Activated CD4-positive, CD25-positive, alpha-beta regulatory T cell treated with anti-CD3 and anti-CD28 coated beads, Interleukin-2, amount 50 U/mL, for 72 hours (primary cell): ENCODE data around the gene RCBTB1.
A peak's percentile ranks its signal among the peaks of the same experiment; 100 is the strongest.
"Not testable (repeated sequence)": the region's sequence is repeated elsewhere in the genome, so short reads cannot be mapped to it uniquely, and the experiment has no call there.

Source experiments
- DNase-seq: peaks from one replicate; pipeline ENCODE4 v3.0.0; 2021

Gene RCBTB1

GRCh38 chr13:49585220-49586157, at the start of gene RCBTB1:
RCBTB1 (minus strand) TSS chr13:49585558; CDS start chr13:49567279, 18,279 bp downstream.
- peak; percentile 80 for DNase-seq

GRCh38 chr13:49633710-49634109, 48.4 kb upstream of the RCBTB1 start:
- no peak for DNase-seq

GRCh38 chr13:49632156-49632555, 46.8 kb upstream of the RCBTB1 start:
- DNase-seq = no peak

GRCh38 chr13:49630580-49630979, 45.2 kb upstream of the RCBTB1 start:
- no peak for DNase-seq

GRCh38 chr13:49629947-49630346, 44.6 kb upstream of the RCBTB1 start:
- no peak for DNase-seq

DNA sequence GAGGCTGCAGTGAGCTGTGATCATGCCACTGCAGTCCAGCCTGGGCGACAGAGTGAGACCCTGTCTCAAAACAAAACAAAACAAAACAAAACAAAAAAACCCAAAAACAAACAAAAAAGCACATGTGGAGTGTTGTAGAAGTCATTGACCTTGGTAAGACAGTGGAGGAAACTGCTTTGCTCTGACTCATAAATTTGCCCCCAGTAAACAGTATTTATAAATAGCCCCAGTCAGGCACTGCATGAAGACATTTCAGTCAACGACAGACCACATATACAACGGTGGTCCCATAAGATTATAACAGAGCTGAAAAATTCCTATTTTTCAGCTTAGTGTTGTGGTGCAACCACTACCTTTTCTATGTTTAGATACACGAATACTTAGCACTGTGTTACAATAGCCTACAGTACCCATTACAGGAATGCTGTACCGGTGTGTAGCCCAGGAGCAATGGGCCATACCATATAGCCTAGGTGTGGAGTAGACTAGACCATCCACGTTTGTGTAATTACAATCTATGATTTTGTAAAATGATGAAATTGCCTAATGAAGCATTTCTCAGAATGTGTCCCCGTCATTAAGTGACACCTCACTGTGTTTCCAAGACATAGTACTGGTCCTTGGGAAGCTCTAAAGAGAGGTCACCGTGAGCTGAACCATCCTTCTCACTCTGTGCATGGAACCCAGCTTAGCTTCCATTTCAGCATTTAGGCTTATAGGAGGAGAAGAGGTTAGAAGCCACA, 44.0 kb upstream of the RCBTB1 start:
- no peak for DNase-seq

DNA sequence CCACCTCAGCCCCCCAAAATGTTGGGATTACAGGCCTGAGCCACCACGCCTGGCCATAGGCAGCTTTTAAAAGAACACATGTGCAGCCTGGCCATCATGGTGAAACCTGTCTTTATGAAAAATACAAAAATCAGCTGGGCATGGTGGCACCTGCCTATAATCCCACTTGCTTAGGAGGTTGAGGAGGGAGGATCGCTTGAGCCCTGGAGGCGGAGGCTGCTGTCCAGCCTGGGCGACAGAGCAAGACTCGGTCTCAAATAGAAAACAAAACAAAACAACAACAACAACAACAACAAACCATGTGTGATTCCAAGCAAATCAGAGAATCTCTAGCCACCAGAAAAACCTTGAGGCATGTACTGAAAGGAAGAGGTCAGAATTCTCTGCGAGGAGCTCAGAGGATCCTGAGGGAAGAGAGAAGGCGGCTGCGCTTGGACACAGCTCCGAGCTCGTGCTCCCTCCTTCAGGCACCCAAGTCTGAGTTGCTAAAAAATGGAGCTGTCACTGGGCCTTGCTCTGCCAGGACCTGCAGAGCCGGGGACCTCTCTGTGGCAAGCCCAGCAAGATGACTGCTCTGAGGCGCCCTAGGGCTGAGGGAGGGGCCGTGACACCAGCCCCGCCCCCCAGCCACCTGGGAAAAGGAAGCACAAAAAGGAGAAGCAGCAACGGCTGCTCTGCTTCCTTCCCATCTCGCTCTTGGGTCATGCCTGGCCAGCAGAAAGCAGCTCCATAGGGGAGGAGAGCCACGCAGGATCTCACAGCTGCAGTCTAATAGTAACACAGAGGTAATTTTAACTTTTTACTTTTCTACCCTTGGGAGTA, 42.7 kb upstream of the RCBTB1 start, which contains the start of gene ARL11:
Gene ARL11 (plus strand): TSS at position 677 of the 822 bp plus-strand sequence. CDS start 1,941 bp downstream, outside the sequence.
- DNase-seq = peak; percentile 50

DNA sequence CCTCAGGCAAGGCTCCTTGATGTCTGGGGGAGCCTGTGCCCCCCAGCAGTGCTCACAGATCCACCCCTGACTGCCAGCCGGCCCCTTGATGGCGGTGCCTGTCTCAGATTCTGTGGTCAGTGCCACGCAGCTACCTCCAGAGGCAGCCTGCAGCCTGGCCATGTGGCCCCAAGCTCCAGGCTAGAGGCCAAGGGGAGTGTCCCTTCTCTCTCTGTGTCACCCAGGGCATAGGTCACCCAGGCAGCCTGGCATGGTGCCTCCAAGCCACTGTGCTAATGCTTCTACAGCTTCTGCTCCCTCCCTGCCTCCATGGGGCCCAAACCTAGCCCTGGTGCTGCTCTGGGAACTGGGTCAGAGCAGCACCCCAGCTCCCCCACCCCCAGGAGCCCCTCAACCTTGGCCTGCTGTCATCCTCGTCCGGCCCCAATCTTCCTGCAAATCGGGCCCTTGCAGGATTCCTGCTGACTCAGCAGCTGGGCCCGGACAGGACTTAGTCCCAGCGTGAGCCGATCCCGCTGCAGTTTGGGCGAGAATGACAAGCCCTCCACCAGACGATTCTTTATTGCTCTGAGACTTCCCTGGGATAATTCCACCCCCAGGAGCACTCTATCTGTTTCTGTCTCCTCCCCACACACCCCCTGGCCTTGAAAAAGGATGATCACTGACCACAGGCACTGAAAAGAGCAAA, 40.2 kb upstream of the RCBTB1 start:
- DNase-seq = no peak

GRCh38 chr13:49624229-49624628, 38.9 kb upstream of the RCBTB1 start:
- DNase-seq = no peak

DNA sequence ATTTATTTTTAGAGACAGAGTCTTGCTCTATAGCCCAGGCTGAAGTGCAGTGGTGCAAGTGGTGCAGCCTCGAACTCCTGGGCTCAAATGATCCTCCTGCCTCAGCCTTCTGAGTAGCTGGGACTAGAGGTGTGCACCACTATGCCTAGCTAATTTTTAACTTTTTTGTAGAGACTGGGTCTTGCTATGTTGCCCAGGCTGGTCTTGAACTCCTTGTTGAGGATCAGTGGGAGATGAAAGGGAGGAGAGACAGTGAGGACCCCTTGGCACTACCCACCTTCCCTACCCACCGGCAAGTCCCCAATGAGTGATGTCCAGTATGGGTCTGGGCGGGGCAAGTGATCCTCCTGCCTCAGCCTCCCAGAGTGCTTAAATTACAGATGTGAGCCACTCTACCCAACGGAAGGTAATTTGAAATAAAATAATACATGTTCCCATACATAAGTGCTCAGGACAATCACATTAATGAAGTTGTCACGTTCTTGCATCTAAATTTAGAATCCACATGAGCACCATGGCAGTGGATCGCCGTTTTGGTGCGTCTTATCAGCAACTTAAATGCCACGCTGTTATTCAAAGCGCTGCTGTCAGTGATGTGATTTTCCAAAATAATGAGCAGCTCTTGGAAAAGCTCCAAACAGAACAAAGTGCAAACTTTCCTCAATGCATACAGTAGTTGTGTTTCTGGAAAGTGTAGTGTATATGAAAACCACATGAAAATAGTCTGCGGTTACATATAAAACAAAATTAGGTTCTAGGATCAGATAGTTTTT, 37.0 kb upstream of the RCBTB1 start:
- no peak for DNase-seq

- no peak for DNase-seq
Observed at GRCh38 chr13:49620170-49620621, 34.8 kb upstream of the RCBTB1 start.

DNA sequence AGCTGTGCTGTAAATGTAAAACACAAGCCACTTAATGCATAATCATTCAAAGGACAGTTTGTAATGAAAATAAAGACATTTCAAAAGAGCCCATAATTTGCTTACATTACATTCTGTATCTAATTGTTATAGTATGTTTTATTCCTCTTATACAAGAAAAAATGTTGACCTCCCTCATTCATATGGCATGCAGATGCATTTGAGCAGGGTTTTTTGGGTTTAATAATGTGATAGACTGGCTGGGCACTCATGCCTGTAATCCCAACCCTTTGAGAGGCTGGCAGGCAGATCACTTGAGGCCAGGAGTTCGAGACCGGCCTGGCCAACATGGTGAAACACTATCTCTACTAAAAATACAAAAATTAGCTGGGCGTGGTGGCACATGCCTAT, 31.3 kb upstream of the RCBTB1 start:
- DNase-seq = no peak

DNA sequence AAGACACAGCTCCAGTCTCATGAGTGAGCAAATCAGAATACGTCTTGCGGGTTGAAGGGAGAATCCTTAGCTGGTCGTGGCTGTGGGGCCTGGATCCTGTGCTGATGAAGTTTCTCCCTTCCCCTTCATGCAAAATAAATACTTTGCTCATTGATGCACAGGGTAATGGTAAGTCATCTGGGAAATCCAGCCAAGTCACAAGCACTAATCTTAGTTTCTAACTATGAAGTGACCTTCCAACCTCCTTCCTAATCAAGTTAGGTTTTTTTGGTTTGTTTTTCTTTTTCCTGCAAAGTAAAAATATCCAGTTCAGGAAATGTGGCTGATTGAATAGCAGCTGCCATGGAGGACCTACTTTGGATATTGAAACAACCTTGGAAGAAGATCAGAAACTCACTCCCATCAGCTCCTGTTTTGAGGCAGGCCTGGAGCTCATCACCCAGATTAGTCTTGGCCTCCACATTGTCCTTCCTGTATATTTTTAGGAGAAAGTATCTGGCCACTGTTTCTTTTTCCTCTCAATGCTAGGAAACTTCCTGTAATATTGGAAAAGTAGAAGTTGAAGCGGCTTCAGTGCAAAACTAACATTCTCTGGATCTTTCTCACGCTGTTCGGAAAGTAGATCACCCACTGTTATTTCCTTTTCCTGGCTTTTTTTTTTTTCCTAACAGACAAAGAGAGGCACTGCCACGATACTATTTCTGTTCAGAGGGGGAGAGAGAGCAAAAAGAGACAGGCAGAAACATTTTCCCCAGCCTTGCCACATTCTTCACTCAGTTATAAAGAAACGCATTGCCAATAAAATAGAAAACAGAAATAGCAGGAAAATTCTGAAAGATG, 30.7 kb upstream of the RCBTB1 start:
- DNase-seq = no peak

DNA sequence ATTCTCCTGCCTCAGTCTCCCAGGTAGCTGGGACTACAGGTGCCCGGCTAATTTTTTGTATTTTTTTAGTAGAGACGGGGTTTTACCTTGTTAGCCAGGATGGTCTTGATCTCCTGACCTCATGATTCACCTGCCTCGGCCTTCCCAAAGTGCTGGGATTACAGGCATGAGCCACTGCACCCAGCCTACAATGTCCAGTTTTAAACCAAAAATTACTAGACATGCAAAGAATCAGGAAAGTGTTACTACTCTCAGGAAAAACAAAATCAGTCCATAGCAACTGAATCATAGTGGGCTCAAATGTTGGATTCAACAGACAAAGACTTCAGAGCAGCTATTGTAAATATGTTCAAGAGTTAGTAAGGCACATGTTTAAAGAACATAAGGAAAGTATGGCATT, 26.7 kb upstream of the RCBTB1 start:
- not testable (repeated sequence) for DNase-seq

DNA sequence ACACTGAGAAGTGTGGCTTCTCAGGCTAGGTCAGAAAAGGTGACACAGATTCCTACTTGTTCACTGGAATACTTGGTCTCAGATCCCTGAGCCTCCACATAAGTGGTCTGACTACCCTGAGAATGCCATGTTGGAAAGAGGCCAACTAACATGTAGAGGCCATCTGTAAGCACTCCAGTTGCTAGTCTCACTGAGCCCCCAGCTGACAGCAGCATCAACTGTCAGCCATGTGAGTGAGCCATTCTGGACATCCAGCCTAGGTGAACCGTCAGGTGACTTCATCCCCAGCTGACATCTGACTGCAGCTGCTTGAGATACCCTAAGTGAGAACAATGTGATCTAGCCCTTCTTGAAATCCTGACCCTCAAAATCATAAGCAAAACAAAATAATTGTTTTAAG, 24.8 kb upstream of the RCBTB1 start:
- DNase-seq = no peak

DNA sequence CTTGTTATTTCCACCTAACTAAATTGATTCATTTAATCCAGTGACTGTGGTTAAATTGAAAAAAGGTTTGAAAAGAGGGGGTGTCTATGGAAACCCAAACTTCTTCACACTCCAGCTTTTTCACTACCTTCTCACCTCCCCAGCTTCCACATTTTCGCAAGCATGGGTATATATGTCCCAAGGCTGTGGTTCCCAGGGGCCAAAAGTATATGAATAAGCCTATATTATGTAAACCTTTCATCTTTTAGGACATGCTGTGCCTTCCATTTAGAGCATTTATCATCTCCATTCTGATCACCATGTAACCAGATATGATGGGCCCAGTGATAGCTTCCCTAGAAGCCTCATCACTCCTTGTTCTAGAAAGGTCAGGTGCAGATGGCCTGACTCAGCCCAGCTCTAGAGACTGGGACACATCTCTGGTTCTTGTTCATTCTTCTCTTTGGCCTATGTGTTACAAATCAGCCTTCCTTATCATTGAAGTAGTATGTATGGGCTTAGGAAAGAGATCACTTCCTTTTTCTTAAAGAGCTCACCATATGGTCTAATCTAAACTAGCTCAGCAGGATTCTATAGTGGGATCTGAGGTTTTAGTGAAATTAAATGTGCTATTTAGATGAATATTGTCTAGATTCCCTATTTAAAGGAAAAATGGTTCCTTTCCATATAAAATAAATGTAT, 23.4 kb upstream of the RCBTB1 start:
- DNase-seq = no peak

GRCh38 chr13:49607761-49608160, 22.4 kb upstream of the RCBTB1 start:
- DNase-seq = no peak

GRCh38 chr13:49606747-49607648, 21.6 kb upstream of the RCBTB1 start:
- DNase-seq = peak; percentile 75

- no peak for DNase-seq
Observed at GRCh38 chr13:49604570-49604969, 19.2 kb upstream of the RCBTB1 start.
